ENCODE measurements around the gene ZBTB7C.

The ZBTB7C gene

GRCh38 chr18:47984991-47985390, 424.2 kb downstream of the ZBTB7C start:
- ChIA-PET CTCF (no interaction called here), POLR2A (no interaction called here)
- DNase-seq (ENCODE audit: extremely low spot score): no peak
- TF ChIP-seq L3MBTL2 (conservative IDR thresholded peaks at IDR 0.05): no peak
- no peak for TF ChIP-seq BHLHE40 (IDR thresholded peaks at IDR 0.05; ENCODE audit: borderline replicate concordance)
- TF ChIP-seq FOXK2 (IDR thresholded peaks at IDR 0.05): no peak
- TF ChIP-seq LEF1 (IDR thresholded peaks at IDR 0.05; ENCODE audit: borderline replicate concordance): no peak
- TF ChIP-seq TARDBP (IDR thresholded peaks at IDR 0.05): no peak
- TF ChIP-seq FOXM1 (IDR thresholded peaks at IDR 0.05; ENCODE audit: borderline replicate concordance): no peak
- TF ChIP-seq PKNOX1 (IDR thresholded peaks at IDR 0.05): no peak
- no peak for TF ChIP-seq ZNF384 (IDR thresholded peaks at IDR 0.05)
- TF ChIP-seq ELF4 (IDR thresholded peaks at IDR 0.05): no peak
- no peak for TF ChIP-seq ARNT (IDR thresholded peaks at IDR 0.05)
- no peak for TF ChIP-seq CTBP1 (IDR thresholded peaks at IDR 0.05; ENCODE audit: borderline replicate concordance)

GRCh38 chr18:47983946-47984345, 425.2 kb downstream of the ZBTB7C start:
- no peak for DNase-seq (ENCODE audit: extremely low spot score)
- TF ChIP-seq FOXM1 (IDR thresholded peaks at IDR 0.05; ENCODE audit: borderline replicate concordance) (no peak), FOXK2 (IDR thresholded peaks at IDR 0.05) (no peak), TARDBP (IDR thresholded peaks at IDR 0.05) (no peak), L3MBTL2 (conservative IDR thresholded peaks at IDR 0.05) (no peak), HDGF (IDR thresholded peaks at IDR 0.05; ENCODE audit: borderline replicate concordance) (no peak), SP1 (IDR thresholded peaks at IDR 0.05) (no peak), LEF1 (IDR thresholded peaks at IDR 0.05; ENCODE audit: borderline replicate concordance) (no peak), ARNT (IDR thresholded peaks at IDR 0.05) (no peak), SUZ12 (IDR thresholded peaks at IDR 0.05) (no peak), FOXA1 (IDR thresholded peaks at IDR 0.05) (no peak), NFRKB (IDR thresholded peaks at IDR 0.05) (no peak), BHLHE40 (IDR thresholded peaks at IDR 0.05; ENCODE audit: borderline replicate concordance) (no peak), PKNOX1 (IDR thresholded peaks at IDR 0.05) (no peak), ZNF384 (IDR thresholded peaks at IDR 0.05) (no peak), ELF4 (IDR thresholded peaks at IDR 0.05) (no peak), CTBP1 (IDR thresholded peaks at IDR 0.05; ENCODE audit: borderline replicate concordance) (no peak)
- POLR2A ChIA-PET: interaction anchor here (0.6 kb wide), 1 partner anchor 1148 kb away, joined by 3 read pairs; no protein-coding TSS in a partner anchor
- CTCF ChIA-PET: no interaction called here

- CTCF ChIA-PET: no interaction called here
- DNase-seq (ENCODE audit: extremely low spot score): no peak
- TF ChIP-seq FOXA1 (IDR thresholded peaks at IDR 0.05): no peak
- TF ChIP-seq PKNOX1 (IDR thresholded peaks at IDR 0.05): no peak
- TF ChIP-seq ZNF384 (IDR thresholded peaks at IDR 0.05): no peak
- TF ChIP-seq L3MBTL2 (conservative IDR thresholded peaks at IDR 0.05): no peak
- TF ChIP-seq LEF1 (IDR thresholded peaks at IDR 0.05; ENCODE audit: borderline replicate concordance): no peak
- TF ChIP-seq FOXK2 (IDR thresholded peaks at IDR 0.05): no peak
- TF ChIP-seq TARDBP (IDR thresholded peaks at IDR 0.05): no peak
- no peak for TF ChIP-seq ELF4 (IDR thresholded peaks at IDR 0.05)
- no peak for TF ChIP-seq ARNT (IDR thresholded peaks at IDR 0.05)
- no peak for TF ChIP-seq HDGF (IDR thresholded peaks at IDR 0.05; ENCODE audit: borderline replicate concordance)
- no peak for TF ChIP-seq CTBP1 (IDR thresholded peaks at IDR 0.05; ENCODE audit: borderline replicate concordance)
- no peak for TF ChIP-seq FOXM1 (IDR thresholded peaks at IDR 0.05; ENCODE audit: borderline replicate concordance)
- no peak for TF ChIP-seq BHLHE40 (IDR thresholded peaks at IDR 0.05; ENCODE audit: borderline replicate concordance)
- POLR2A ChIA-PET: no interaction called here
Observed at GRCh38 chr18:47983055-47983454, 426.1 kb downstream of the ZBTB7C start.

GRCh38 chr18:47981830-47982229, 427.4 kb downstream of the ZBTB7C start:
- no peak for DNase-seq (ENCODE audit: extremely low spot score)
- no peak for TF ChIP-seq FOXK2 (IDR thresholded peaks at IDR 0.05)
- no peak for TF ChIP-seq ZNF384 (IDR thresholded peaks at IDR 0.05)
- no peak for TF ChIP-seq PKNOX1 (IDR thresholded peaks at IDR 0.05)
- no peak for TF ChIP-seq L3MBTL2 (conservative IDR thresholded peaks at IDR 0.05)
- no peak for TF ChIP-seq NFRKB (IDR thresholded peaks at IDR 0.05)
- no peak for TF ChIP-seq CTBP1 (IDR thresholded peaks at IDR 0.05; ENCODE audit: borderline replicate concordance)
- ChIA-PET POLR2A (no interaction called here), CTCF (interaction anchor here (0.7 kb wide), 1 partner anchor 159 kb away, joined by 3 read pairs; no protein-coding TSS in a partner anchor)

- no peak for DNase-seq (ENCODE audit: extremely low spot score)
- ChIA-PET POLR2A (no interaction called here), CTCF (interaction anchor here (0.7 kb wide), 1 partner anchor 158 kb away, joined by 3 read pairs; no protein-coding TSS in a partner anchor)
- TF ChIP-seq LEF1 (IDR thresholded peaks at IDR 0.05; ENCODE audit: borderline replicate concordance): no peak
- no peak for TF ChIP-seq SUZ12 (IDR thresholded peaks at IDR 0.05)
- no peak for TF ChIP-seq FOXK2 (IDR thresholded peaks at IDR 0.05)
- no peak for TF ChIP-seq PKNOX1 (IDR thresholded peaks at IDR 0.05)
- no peak for TF ChIP-seq CTBP1 (IDR thresholded peaks at IDR 0.05; ENCODE audit: borderline replicate concordance)
- TF ChIP-seq BHLHE40 (IDR thresholded peaks at IDR 0.05; ENCODE audit: borderline replicate concordance): no peak
- no peak for TF ChIP-seq ZNF384 (IDR thresholded peaks at IDR 0.05)
- TF ChIP-seq FOXM1 (IDR thresholded peaks at IDR 0.05; ENCODE audit: borderline replicate concordance): no peak
- TF ChIP-seq ELF4 (IDR thresholded peaks at IDR 0.05): no peak
- no peak for TF ChIP-seq HDGF (IDR thresholded peaks at IDR 0.05; ENCODE audit: borderline replicate concordance)
- no peak for TF ChIP-seq SP1 (IDR thresholded peaks at IDR 0.05)
- TF ChIP-seq NFRKB (IDR thresholded peaks at IDR 0.05): no peak
- no peak for TF ChIP-seq L3MBTL2 (conservative IDR thresholded peaks at IDR 0.05)
- no peak for TF ChIP-seq TARDBP (IDR thresholded peaks at IDR 0.05)
- TF ChIP-seq FOXA1 (IDR thresholded peaks at IDR 0.05): no peak
- TF ChIP-seq ARNT (IDR thresholded peaks at IDR 0.05): no peak
Observed at GRCh38 chr18:47981320-47981719, 427.9 kb downstream of the ZBTB7C start.
